Neural progenitor cell (in vitro differentiated cells): ENCODE data around the gene ZNF366. TPM values are rescaled to one million over a fixed set of nuclear protein-coding genes. Genes with fewer than 3 reads are reported as not detected.

Experiments used
- DNase-seq: peaks from one replicate; pipeline ENCODE4 v3.0.0-alpha.2; 2016; ENCODE audit warnings: low spot score
- H2AFZ ChIP-seq: fragments of 200-600 bp; sonication (generic); replicated peaks from 2 replicates; pipeline ENCODE4 v1.6.1; 2016; ENCODE audit warnings: antibody characterized with exemption
- H3F3A ChIP-seq: fragments of 200-600 bp; sonication (generic); 2 replicates; pipeline ENCODE4 v1.6.1; 2016; ENCODE audit warnings: antibody characterized with exemption, low read depth
- H3K27ac ChIP-seq: fragments of 200-600 bp; sonication (generic); 2 replicates; pipeline ENCODE4 v1.5.1; 2016; ENCODE audit warnings: mild to moderate bottlenecking
- H3K27me3 ChIP-seq: fragments of 200-600 bp; sonication (generic); 2 replicates; pipeline ENCODE4 v1.6.1; 2016; ENCODE audit warnings: mild to moderate bottlenecking, moderate library complexity
- H3K36me3 ChIP-seq: fragments of 200-600 bp; sonication (generic); 2 replicates; pipeline ENCODE4 v1.5.1; 2016
- H3K4me1 ChIP-seq: fragments of 200-600 bp; sonication (generic); 2 replicates; pipeline ENCODE4 v1.6.1; 2016; ENCODE audit warnings: mixed run types
- H3K4me2 ChIP-seq: fragments of 200-600 bp; sonication (generic); 2 replicates; pipeline ENCODE4 v1.6.1; 2016
- H3K4me3 ChIP-seq: fragments of 200-600 bp; sonication (generic); 2 replicates; pipeline ENCODE4 v1.5.1; 2016
- H3K79me2 ChIP-seq: fragments of 200-600 bp; sonication (generic); 2 replicates; pipeline ENCODE4 v1.6.1; 2016; ENCODE audit warnings: low read depth
- H3K9ac ChIP-seq: fragments of 200-600 bp; sonication (generic); 2 replicates; pipeline ENCODE4 v1.6.1; 2016
- H3K9me3 ChIP-seq: fragments of 200-600 bp; sonication (generic); 2 replicates; pipeline ENCODE4 v1.5.1; 2016; ENCODE audit warnings: low read depth
- H4K20me1 ChIP-seq: fragments of 200-600 bp; sonication (generic); 2 replicates; pipeline ENCODE4 v1.6.1; 2016; ENCODE audit warnings: low read depth
- H3K27ac Mint-ChIP-seq: 3 replicates; pipeline ENCODE4 v1.8.0; 2021; ENCODE audit warnings: mixed read lengths
- H3K27me3 Mint-ChIP-seq: 2 replicates; pipeline ENCODE4 v1.8.0; 2022; ENCODE audit warnings: low read depth, mild to moderate bottlenecking, inconsistent platforms, moderate library complexity, mixed read lengths; ENCODE audit not compliant: insufficient read depth
- H3K36me3 Mint-ChIP-seq: 3 replicates; pipeline ENCODE4 v1.8.0; 2021; ENCODE audit warnings: mixed read lengths
- H3K4me1 Mint-ChIP-seq: 3 replicates; pipeline ENCODE4 v1.8.0; 2021; ENCODE audit warnings: mixed read lengths
- H3K4me3 Mint-ChIP-seq: 3 replicates; pipeline ENCODE4 v1.8.0; 2021; ENCODE audit warnings: mild to moderate bottlenecking, moderate library complexity, mixed read lengths
- H3K9me3 Mint-ChIP-seq: 3 replicates; pipeline ENCODE4 v1.8.0; 2020; ENCODE audit warnings: mixed read lengths
- EZH2 ChIP-seq: fragments of 200-600 bp; sonication (generic); IDR thresholded peaks from 2 replicates; pipeline ENCODE4 v1.6.1; 2017; ENCODE audit warnings: antibody characterized with exemption, mild to moderate bottlenecking, moderate library complexity
- EZH2phosphoT487 ChIP-seq: fragments of 200-600 bp; sonication (generic); IDR thresholded peaks from 2 replicates; pipeline ENCODE4 v1.6.1; 2017; ENCODE audit warnings: antibody characterized with exemption
- total RNA-seq: library from RNA; depleted of rRNA; stranded (reverse); fragments of >200 nt; gene quantifications from 2 replicates; pipeline ENCODE4 v1.2.3, GENCODE V29; 2015; ENCODE audit warnings: low replicate concordance
- TF ChIP-seq, protein P1 (sequence below): fragments of 200-600 bp; sonication (generic); IDR thresholded peaks from 2 replicates; pipeline ENCODE4 v1.5.1; 2017; ENCODE audit warnings: antibody characterized with exemption, mild to moderate bottlenecking

Gene ZNF366
- total RNA-seq, 1 donor from 2014 or later, result not detected

DNA sequence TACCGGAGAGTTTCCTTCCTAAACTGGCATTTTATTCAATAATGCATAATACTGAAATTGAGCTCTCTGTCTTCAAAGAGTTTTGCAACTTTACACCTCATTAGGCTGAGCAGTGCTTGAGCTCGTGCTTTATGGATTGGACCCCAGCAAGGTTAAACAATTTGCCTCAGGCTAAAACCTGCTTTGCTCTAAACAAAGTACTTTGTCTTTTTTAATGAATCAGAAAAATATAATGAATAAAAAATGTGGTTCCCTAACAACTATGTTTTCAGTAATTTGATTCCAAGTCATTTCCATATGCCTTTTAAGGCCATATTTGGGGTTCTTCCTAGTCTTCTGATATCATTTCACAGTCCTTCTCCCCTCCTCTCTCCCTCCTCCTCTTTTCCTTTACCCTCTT is 20.0 kb downstream of the ZNF366 start:
- Histone ChIP-seq H3F3A (no peaks in the 10 kb centered on the region), H3K9ac (no peak overlapping the region), H4K20me1 (no peaks in the 10 kb centered on the region), H3K27ac (no peak overlapping the region), H3K36me3 (no peaks in the 10 kb centered on the region), H3K4me1 (peaks cover 9% of the 10 kb centered on the region), H3K4me3 (no peak overlapping the region), H2AFZ (no peak overlapping the region), H3K4me2 (no peak overlapping the region), H3K9me3 (no peaks in the 10 kb centered on the region), H3K79me2 (no peaks in the 10 kb centered on the region), H3K27me3 (no peaks in the 10 kb centered on the region)
- Mint-ChIP-seq H3K9me3 (peaks cover 4% of the 10 kb centered on the region), H3K27me3 (peaks cover 2% of the 10 kb centered on the region), H3K36me3 (peaks cover 4% of the 10 kb centered on the region), H3K4me1 (peaks cover 23% of the 10 kb centered on the region), H3K27ac (peak overlapping the region; percentile 81), H3K4me3 (no peak overlapping the region)
- TF ChIP-seq, protein P1, sequence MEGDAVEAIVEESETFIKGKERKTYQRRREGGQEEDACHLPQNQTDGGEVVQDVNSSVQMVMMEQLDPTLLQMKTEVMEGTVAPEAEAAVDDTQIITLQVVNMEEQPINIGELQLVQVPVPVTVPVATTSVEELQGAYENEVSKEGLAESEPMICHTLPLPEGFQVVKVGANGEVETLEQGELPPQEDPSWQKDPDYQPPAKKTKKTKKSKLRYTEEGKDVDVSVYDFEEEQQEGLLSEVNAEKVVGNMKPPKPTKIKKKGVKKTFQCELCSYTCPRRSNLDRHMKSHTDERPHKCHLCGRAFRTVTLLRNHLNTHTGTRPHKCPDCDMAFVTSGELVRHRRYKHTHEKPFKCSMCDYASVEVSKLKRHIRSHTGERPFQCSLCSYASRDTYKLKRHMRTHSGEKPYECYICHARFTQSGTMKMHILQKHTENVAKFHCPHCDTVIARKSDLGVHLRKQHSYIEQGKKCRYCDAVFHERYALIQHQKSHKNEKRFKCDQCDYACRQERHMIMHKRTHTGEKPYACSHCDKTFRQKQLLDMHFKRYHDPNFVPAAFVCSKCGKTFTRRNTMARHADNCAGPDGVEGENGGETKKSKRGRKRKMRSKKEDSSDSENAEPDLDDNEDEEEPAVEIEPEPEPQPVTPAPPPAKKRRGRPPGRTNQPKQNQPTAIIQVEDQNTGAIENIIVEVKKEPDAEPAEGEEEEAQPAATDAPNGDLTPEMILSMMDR, result no peak
- no peak for TF ChIP-seq EZH2phosphoT487
- no peak for TF ChIP-seq EZH2
- DNase-seq, result no peak

DNA sequence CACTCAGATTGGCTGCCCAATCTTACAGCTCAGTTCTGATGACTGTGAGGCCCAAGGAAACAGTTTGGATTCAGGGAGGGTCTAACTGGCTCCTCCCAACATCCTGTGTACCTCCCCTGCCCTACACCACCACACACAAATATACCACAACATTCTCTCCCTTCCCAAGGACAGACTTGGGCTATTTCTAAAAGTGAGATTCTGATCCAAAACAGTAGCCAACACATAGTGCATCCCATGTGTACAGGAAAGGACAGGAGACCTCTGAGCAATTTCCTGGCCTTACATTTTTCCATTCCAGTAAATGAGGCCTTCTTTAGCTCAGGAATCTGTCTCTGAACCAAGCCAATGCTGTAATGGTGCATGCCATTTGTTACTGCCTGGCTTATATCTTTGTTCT is 20.8 kb downstream of the ZNF366 start:
- Mint-ChIP-seq H3K27ac (no peak overlapping the region), H3K36me3 (peaks cover 4% of the 10 kb centered on the region), H3K9me3 (peaks cover 4% of the 10 kb centered on the region), H3K4me3 (no peak overlapping the region), H3K27me3 (no peaks in the 10 kb centered on the region), H3K4me1 (peaks cover 23% of the 10 kb centered on the region)
- no peak overlapping the region for H3K9ac ChIP-seq
- H2AFZ ChIP-seq, result no peak overlapping the region
- no peak overlapping the region for H3K4me3 ChIP-seq
- DNase-seq, result no peak
- no peak overlapping the region for H3K4me2 ChIP-seq
- no peaks in the 10 kb centered on the region for H4K20me1 ChIP-seq
- peaks cover 9% of the 10 kb centered on the region for H3K4me1 ChIP-seq
- H3F3A ChIP-seq, result no peaks in the 10 kb centered on the region
- H3K9me3 ChIP-seq, result no peaks in the 10 kb centered on the region
- H3K79me2 ChIP-seq, result no peaks in the 10 kb centered on the region
- H3K27me3 ChIP-seq, result no peaks in the 10 kb centered on the region
- TF ChIP-seq EZH2, result no peak
- no peak for TF ChIP-seq EZH2phosphoT487
- TF ChIP-seq, protein P1, result no peak
- no peak overlapping the region for H3K27ac ChIP-seq
- no peaks in the 10 kb centered on the region for H3K36me3 ChIP-seq

DNA sequence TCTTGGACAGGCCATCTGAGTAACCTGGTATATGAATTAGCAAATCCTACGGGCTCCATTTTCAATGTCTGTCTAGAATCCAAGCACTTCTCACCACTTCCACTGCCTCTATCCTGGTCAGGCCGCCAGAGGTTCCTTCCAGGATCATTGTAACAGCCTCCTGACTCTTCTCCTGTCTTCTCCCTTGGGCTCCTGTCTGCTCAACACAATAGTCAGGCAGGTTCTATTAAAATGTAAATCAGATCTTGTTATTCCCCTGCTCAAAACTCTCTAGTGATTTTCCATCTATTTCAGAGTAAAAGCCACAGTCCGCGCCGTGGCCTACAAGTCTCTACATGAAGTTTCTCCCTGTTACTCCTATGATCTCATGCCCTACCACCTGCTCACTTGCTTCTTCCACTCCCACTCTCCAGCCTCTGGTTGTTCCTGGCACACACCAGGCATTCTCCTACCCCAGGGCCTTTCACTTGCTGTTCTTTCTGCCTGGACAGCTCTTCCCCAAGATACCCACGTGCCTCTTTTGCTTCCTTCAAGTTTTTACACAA is 21.7 kb downstream of the ZNF366 start:
- Mint-ChIP-seq H3K9me3 (peaks cover 4% of the 10 kb centered on the region), H3K4me3 (no peak overlapping the region), H3K27ac (peak overlapping the region; percentile 94), H3K36me3 (peaks cover 4% of the 10 kb centered on the region), H3K27me3 (no peaks in the 10 kb centered on the region), H3K4me1 (peaks cover 27% of the 10 kb centered on the region)
- peak overlapping the region; percentile 12 for H3K4me2 ChIP-seq
- H3K27ac ChIP-seq, result no peak overlapping the region
- H3K36me3 ChIP-seq, result no peaks in the 10 kb centered on the region
- H2AFZ ChIP-seq, result peak overlapping the region; percentile 60
- DNase-seq, result no peak
- no peak for TF ChIP-seq EZH2phosphoT487
- TF ChIP-seq EZH2, result no peak
- TF ChIP-seq, protein P1, result no peak
- no peaks in the 10 kb centered on the region for H3K27me3 ChIP-seq
- H3K4me1 ChIP-seq, result peaks cover 9% of the 10 kb centered on the region
- no peak overlapping the region for H3K9ac ChIP-seq
- H4K20me1 ChIP-seq, result no peaks in the 10 kb centered on the region
- no peak overlapping the region for H3K4me3 ChIP-seq
- no peaks in the 10 kb centered on the region for H3K79me2 ChIP-seq
- no peaks in the 10 kb centered on the region for H3K9me3 ChIP-seq
- no peaks in the 10 kb centered on the region for H3F3A ChIP-seq
